H1 (cell line): ENCODE measurements around the gene SCO1. TPM values are rescaled to one million over a fixed set of nuclear protein-coding genes. Genes with fewer than 3 reads are reported as not detected.

Experiments
- BACH1 ChIP-seq: IDR thresholded peaks from 2 replicates; pipeline ENCODE4 v1.6.1; 2012; ENCODE audit warnings: low read length, improper control_type of control experiment
- BRCA1 ChIP-seq: IDR thresholded peaks from 2 replicates; pipeline ENCODE4 v1.6.1; 2012; ENCODE audit warnings: low read depth, low read length, improper control_type of control experiment
- POU5F1 ChIP-seq: IDR thresholded peaks from 2 replicates; pipeline ENCODE4 v1.6.1; 2011; ENCODE audit warnings: low read depth, mild to moderate bottlenecking, low read length, moderate library complexity
- SP1 ChIP-seq: IDR thresholded peaks from 2 replicates; pipeline ENCODE4 v1.6.1; 2011; ENCODE audit warnings: low read depth, low read length
- polyA plus RNA-seq, 7 experiments: library from polyadenylated mRNA; depleted of rRNA in 3 of 7; stranded (reverse) in 5 of 7; unstranded in 2 of 7; fragments of >200 nt in 5 of 7; fragments of 200-250 nt in 2 of 7; gene quantifications; 1 replicate in 5 of 7; 2 replicates in 1 of 7; 4 replicates in 1 of 7; pipeline versions ENCODE4 v1.2.1 to v1.2.3, GENCODE V29; 2011 to 2013; ENCODE audit warnings: missing spikeins in 2 of 7, mixed read lengths in 2 of 7
- total RNA-seq: library from RNA; stranded (reverse); fragmentation: NEBNext Ultra II Directional; extraction: Animal tissue kit (Norgen Biotek cat#: 25700); gene quantifications from 2 replicates; pipeline ENCODE4 v1.2.1, GENCODE V29; 2021

Gene SCO1
- total and polyA plus RNA-seq, 2 of the 8 experiments (the other 6 are each of a cell fraction or from before 2014, with no cell fraction given), result 18.7 to 61.8 TPM

DNA sequence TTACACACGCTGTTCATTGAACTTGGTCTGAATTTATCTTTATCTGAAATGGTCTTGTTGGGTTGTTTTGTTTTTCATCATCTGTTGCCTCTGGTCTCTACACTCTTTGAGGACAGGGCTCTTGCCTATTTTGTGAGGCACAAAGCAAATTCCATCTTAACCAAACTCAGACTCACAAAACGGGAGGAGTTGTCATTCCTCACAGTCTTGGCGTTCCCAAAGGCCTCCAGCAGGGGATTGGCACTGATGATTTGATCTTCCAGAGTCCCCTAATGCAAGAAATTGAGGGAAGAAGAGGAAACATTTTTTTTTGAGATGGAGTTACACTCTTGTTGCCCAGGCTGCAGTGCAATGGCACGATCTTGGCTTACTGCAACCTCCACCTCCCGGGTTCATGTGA lies 49.0 kb downstream of the SCO1 start (continued):
- no peak for TF ChIP-seq BRCA1
- TF ChIP-seq POU5F1, result no peak
- no peak for TF ChIP-seq SP1
- TF ChIP-seq BACH1, result no peak
